Panc1 (cell line): ENCODE data around the gene ESRRA.
A peak's percentile ranks its signal among the peaks of the same experiment; 100 is the strongest.

Experiments used
- REST ChIP-seq, 2 experiments: IDR thresholded peaks; 2 replicates each; pipeline ENCODE4 v1.6.1; 2011 to 2012; ENCODE audit warnings: low read depth in 2 of 2, control low read depth in 1 of 2, low read length in 1 of 2, mild to moderate bottlenecking in 1 of 2, moderate library complexity in 1 of 2; ENCODE audit not compliant: insufficient read depth in 1 of 2
- SIN3A ChIP-seq: IDR thresholded peaks from 2 replicates; pipeline ENCODE4 v1.6.1; 2012; ENCODE audit warnings: low read depth, mild to moderate bottlenecking, low read length, moderate library complexity, borderline replicate concordance; ENCODE audit not compliant: insufficient read depth
- TF ChIP-seq, protein P1 (sequence below): fragments of 450-650 bp; IDR thresholded peaks from 2 replicates; pipeline ENCODE4 v1.5.1; 2017; ENCODE audit warnings: mild to moderate bottlenecking

GRCh38 chr11:64317325-64317960 lies 12.1 kb downstream of the ESRRA start, which contains the start of gene TRMT112:
- TF ChIP-seq, protein P1, sequence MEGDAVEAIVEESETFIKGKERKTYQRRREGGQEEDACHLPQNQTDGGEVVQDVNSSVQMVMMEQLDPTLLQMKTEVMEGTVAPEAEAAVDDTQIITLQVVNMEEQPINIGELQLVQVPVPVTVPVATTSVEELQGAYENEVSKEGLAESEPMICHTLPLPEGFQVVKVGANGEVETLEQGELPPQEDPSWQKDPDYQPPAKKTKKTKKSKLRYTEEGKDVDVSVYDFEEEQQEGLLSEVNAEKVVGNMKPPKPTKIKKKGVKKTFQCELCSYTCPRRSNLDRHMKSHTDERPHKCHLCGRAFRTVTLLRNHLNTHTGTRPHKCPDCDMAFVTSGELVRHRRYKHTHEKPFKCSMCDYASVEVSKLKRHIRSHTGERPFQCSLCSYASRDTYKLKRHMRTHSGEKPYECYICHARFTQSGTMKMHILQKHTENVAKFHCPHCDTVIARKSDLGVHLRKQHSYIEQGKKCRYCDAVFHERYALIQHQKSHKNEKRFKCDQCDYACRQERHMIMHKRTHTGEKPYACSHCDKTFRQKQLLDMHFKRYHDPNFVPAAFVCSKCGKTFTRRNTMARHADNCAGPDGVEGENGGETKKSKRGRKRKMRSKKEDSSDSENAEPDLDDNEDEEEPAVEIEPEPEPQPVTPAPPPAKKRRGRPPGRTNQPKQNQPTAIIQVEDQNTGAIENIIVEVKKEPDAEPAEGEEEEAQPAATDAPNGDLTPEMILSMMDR = no peak
- TF ChIP-seq SIN3A (0 out of 2 replicates have a peak, but pooled peaks have one; percentile 26), REST (IDR thresholded peaks at IDR 0.05; ENCODE audit: insufficient read depth in 1 of 2, low read depth in 2 of 2, low read length in 1 of 2) (0 out of 4 replicates have a peak, but pooled peaks of 1 of the 2 experiments have one; percentile 47)
